GM12878 (cell line): ENCODE data around the gene BNC2. TPM values are rescaled to one million over a fixed set of nuclear protein-coding genes. Genes with fewer than 3 reads are reported as not detected.

Experiments used
- ATAC-seq: fragments of 200-7000 bp; cut with Tn5 transposase; 3 replicates; pipeline ENCODE4 v1.9.1; 2020; ENCODE audit warnings: mild to moderate bottlenecking, moderate library complexity
- BruUV-seq: library from RNA; stranded (reverse); fragments of 400-500 nt; replicated peaks from 2 replicates; lab custom pipeline; 2021; lab: Mats Ljungman, UMichigan
- CTCF ChIA-PET: fragments of 300-600 bp; sonication (Branson Sonifier 250); formaldehyde crosslinking; extraction: SDS; loops from one replicate; lab custom pipeline; 2021; ENCODE audit warnings: inconsistent platforms; lab: Yijun Ruan, JAX
- POLR2A ChIA-PET: fragments of 350-600 bp; formaldehyde crosslinking; extraction: SDS; loops from one replicate; lab custom pipeline; 2021; ENCODE audit warnings: inconsistent platforms; lab: Charles Lee
- RAD21 ChIA-PET: fragments of 300-600 bp; sonication (Branson Sonifier 250); formaldehyde crosslinking; loops from one replicate; lab custom pipeline; 2023; ENCODE audit warnings: antibody characterized with exemption; ENCODE audit not compliant: unreplicated experiment; lab: Charles Lee
- SMC1A ChIA-PET: fragments of 300-600 bp; sonication (Branson Sonifier 250); formaldehyde crosslinking; loops from one replicate; lab custom pipeline; 2023; ENCODE audit not compliant: unreplicated experiment, uncharacterized antibody; lab: Charles Lee
- DNase-seq: peaks from one replicate; pipeline ENCODE4 v3.0.0-alpha.2; 2011; ENCODE audit warnings: low read depth, low spot score
- FAIRE-seq: peaks from 3 replicates; lab custom pipeline; 2011; peaks lifted over from hg19 to GRCh38; lab: Jason Lieb, UNC
- H2AFZ ChIP-seq: 2 replicates; pipeline ENCODE4 v1.6.0; 2011; ENCODE audit warnings: low read depth, low read length, control low read depth; ENCODE audit not compliant: control insufficient read depth
- H3K27ac ChIP-seq: 2 replicates; pipeline ENCODE4 v1.5.1; 2011; ENCODE audit warnings: control low read depth; ENCODE audit not compliant: control insufficient read depth, insufficient read depth
- H3K27me3 ChIP-seq, 2 experiments: replicated peaks in 1 of 2; 2 replicates each; pipeline versions ENCODE4 v1.6.0 to v1.6.1; 2011; ENCODE audit warnings: low read length in 1 of 2; ENCODE audit not compliant: control insufficient read depth in 2 of 2, insufficient read depth in 2 of 2
- H3K36me3 ChIP-seq, 2 experiments: 2 replicates each; pipeline ENCODE4 v1.5.1; 2011; ENCODE audit warnings: low read length in 1 of 2; ENCODE audit not compliant: control insufficient read depth in 2 of 2, insufficient read depth in 2 of 2
- H3K4me1 ChIP-seq: 2 replicates; pipeline ENCODE4 v1.6.1; 2011; ENCODE audit warnings: mild to moderate bottlenecking, low read length, moderate library complexity, mixed read lengths; ENCODE audit not compliant: control insufficient read depth, insufficient read depth
- H3K4me2 ChIP-seq: 2 replicates; pipeline ENCODE4 v1.6.0; 2011; ENCODE audit warnings: control low read depth; ENCODE audit not compliant: control insufficient read depth, insufficient read depth
- H3K4me3 ChIP-seq: fragments of 200-600 bp; sonication (generic); 2 replicates; pipeline ENCODE4 v1.5.1; 2016
- H3K79me2 ChIP-seq: 2 replicates; pipeline ENCODE4 v1.6.0; 2011; ENCODE audit warnings: low read length; ENCODE audit not compliant: control insufficient read depth, insufficient read depth
- H3K9ac ChIP-seq: 2 replicates; pipeline ENCODE4 v1.8.0; 2011; ENCODE audit warnings: low read length, control low read depth, mixed read lengths; ENCODE audit not compliant: control insufficient read depth, insufficient read depth
- H3K9me3 ChIP-seq: replicated peaks from 3 replicates; pipeline ENCODE4 v1.5.1; 2011; ENCODE audit warnings: mild to moderate bottlenecking, low read length; ENCODE audit not compliant: control insufficient read depth, insufficient read depth
- H4K20me1 ChIP-seq: 2 replicates; pipeline ENCODE4 v1.6.0; 2011; ENCODE audit not compliant: control insufficient read depth, insufficient read depth
- ASH2L ChIP-seq: fragments of 300-600, 200-600 bp; sonication (generic); IDR thresholded peaks from 2 replicates; pipeline ENCODE4 v1.6.1; 2017; ENCODE audit warnings: low read depth, mild to moderate bottlenecking, borderline replicate concordance
- CBX5 ChIP-seq: sonication (generic); IDR thresholded peaks from 2 replicates; pipeline ENCODE4 v1.6.1; 2016; ENCODE audit warnings: low read depth, moderate library complexity, mild to moderate bottlenecking, inconsistent platforms
- GATAD2B ChIP-seq: fragments of 450-650 bp; conservative IDR thresholded peaks from 2 replicates; pipeline ENCODE4 v1.6.1; 2017; ENCODE audit warnings: low read depth, mild to moderate bottlenecking, moderate library complexity
- HDAC2 ChIP-seq: fragments of 200-600 bp; sonication (generic); IDR thresholded peaks from 2 replicates; pipeline ENCODE4 v1.6.1; 2017
- MTA2 ChIP-seq: fragments of 450-650 bp; IDR thresholded peaks from 2 replicates; pipeline ENCODE4 v1.6.1; 2016; ENCODE audit warnings: low read depth, mild to moderate bottlenecking, moderate library complexity
- MYC ChIP-seq: IDR thresholded peaks from 2 replicates; pipeline ENCODE4 v1.6.1; 2011; ENCODE audit warnings: mild to moderate bottlenecking, low read length, moderate library complexity, inconsistent platforms; ENCODE audit not compliant: insufficient read depth, insufficient replicate concordance, insufficient read length, severe bottlenecking
- NBN ChIP-seq: fragments of 450-650 bp; IDR thresholded peaks from 2 replicates; pipeline ENCODE4 v1.6.1; 2016
- NR2C1 ChIP-seq: fragments of 450-650 bp; IDR thresholded peaks from 2 replicates; pipeline ENCODE4 v1.6.1; 2017; ENCODE audit warnings: antibody characterized with exemption, mild to moderate bottlenecking, moderate library complexity
- NR2C2 ChIP-seq: IDR thresholded peaks from 2 replicates; pipeline ENCODE4 v1.6.1; 2011; ENCODE audit warnings: borderline replicate concordance, low read depth; ENCODE audit not compliant: control insufficient read depth, insufficient read length
- PAX5 ChIP-seq: IDR thresholded peaks from 2 replicates; pipeline ENCODE4 v1.6.1; 2011; ENCODE audit warnings: low read depth, low read length, borderline replicate concordance
- PML ChIP-seq: IDR thresholded peaks from 2 replicates; pipeline ENCODE4 v1.6.1; 2012; ENCODE audit warnings: low read length, inconsistent platforms
- POLR2A ChIP-seq: IDR thresholded peaks from 2 replicates; pipeline ENCODE4 v1.6.1; 2011; ENCODE audit warnings: low read depth, mild to moderate bottlenecking, low read length
- POLR2AphosphoS2 ChIP-seq: IDR thresholded peaks from 2 replicates; pipeline ENCODE4 v1.6.1; 2011; ENCODE audit warnings: low read depth, mild to moderate bottlenecking, low read length, improper control_type of control experiment, moderate library complexity
- RUNX3 ChIP-seq: IDR thresholded peaks from 2 replicates; pipeline ENCODE4 v1.6.1; 2012; ENCODE audit warnings: low read length, inconsistent platforms
- SPI1 ChIP-seq: IDR thresholded peaks from 2 replicates; pipeline ENCODE4 v1.6.1; 2011; ENCODE audit warnings: low read depth, mild to moderate bottlenecking, low read length, moderate library complexity, borderline replicate concordance; ENCODE audit not compliant: insufficient read depth
- SREBF1 ChIP-seq: IDR thresholded peaks from 2 replicates; pipeline ENCODE4 v1.6.1; 2012; ENCODE audit warnings: mild to moderate bottlenecking, low read length
- TBL1XR1 ChIP-seq: IDR thresholded peaks from 2 replicates; pipeline ENCODE4 v1.6.1; 2012; ENCODE audit warnings: low read depth, low read length, improper control_type of control experiment
- ZNF207 ChIP-seq: fragments of 450-650 bp; IDR thresholded peaks from 2 replicates; pipeline ENCODE4 v1.6.1; 2014; ENCODE audit warnings: antibody characterized with exemption, mild to moderate bottlenecking, borderline replicate concordance
- WGBS: methylation state at CpG from one replicate; pipeline ENCODE4 v1.1.6; 2016; ENCODE audit warnings: low lambda C conversion rate; ENCODE audit not compliant: insufficient replicate concordance, insufficient coverage; ENCODE audit errors: missing lambda C conversion rate; 5-methylcytosine and 5-hydroxymethylcytosine counted together
- in situ Hi-C: fragments of 300-500 bp; cut with MboI; formaldehyde crosslinking; loops from 9 replicates; pipeline ENCODE4 v1.14.3; 2018; ENCODE audit warnings: mixed read lengths
- intact Hi-C: fragments of 100-400 bp; cut with micrococcal nuclease; formaldehyde crosslinking; loops from one replicate; pipeline ENCODE4 v1.14.2; 2022; ENCODE audit not compliant: unreplicated experiment
- polyA plus RNA-seq, 11 experiments: library from polyadenylated mRNA; depleted of rRNA in 4 of 11; unstranded in 6 of 11; stranded (reverse) in 5 of 11; fragments of >200 nt; fragmentation: Nextera tagmentation in 4 of 11; fragmentation: Illumina TruSeq in 1 of 11; extraction: Ambion mirVana in 4 of 11; extraction: Trizol in 1 of 11; gene quantifications; 1 replicate in 1 of 11; 2 replicates in 10 of 11; pipeline versions ENCODE4 v1.2.1 to v1.2.3, GENCODE V29; 2011 to 2016; ENCODE audit warnings: inconsistent platforms in 2 of 11, missing spikeins in 2 of 11, low read depth in 1 of 11
- total RNA-seq, 4 experiments: library from RNA; depleted of rRNA in 3 of 4; stranded (reverse); fragments of >200 nt in 3 of 4; fragmentation: Illumina TruSeq in 1 of 4; extraction: Trizol in 1 of 4; gene quantifications; 2 replicates each; pipeline versions ENCODE4 v1.2.1 to v1.2.3, GENCODE V29; 2013 to 2021
- TF ChIP-seq, protein P1 (sequence below): fragments of 450-650 bp; IDR thresholded peaks from 2 replicates; pipeline ENCODE4 v1.6.1; 2017; ENCODE audit warnings: mild to moderate bottlenecking, moderate library complexity

Gene BNC2
- total and polyA plus RNA-seq, 10 of the 15 experiments (the other 5 are each of a cell fraction or from before 2014, with no cell fraction given): 0.05 to 14.5 (median 0.26) TPM

DNA sequence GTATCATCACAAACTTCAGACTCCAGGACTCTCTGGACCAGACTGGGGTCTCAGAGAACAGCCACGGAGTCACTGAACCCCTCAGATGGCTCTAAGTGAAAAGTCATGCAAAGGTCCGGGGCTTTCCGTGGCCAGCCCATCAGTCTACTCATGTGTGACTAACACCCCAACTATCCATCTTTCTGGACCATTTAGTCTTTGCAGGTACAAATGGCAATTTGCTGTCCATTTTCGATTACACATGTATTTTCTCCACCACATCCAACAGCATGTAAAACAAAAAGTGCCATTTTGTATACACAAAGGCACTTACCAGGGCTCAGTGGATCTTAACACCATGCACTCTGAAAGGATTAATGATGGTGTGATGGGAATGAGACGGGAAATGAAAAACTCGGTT is 387.7 kb downstream of the BNC2 start:
- ChIA-PET RAD21 (interaction anchor here (1.2 to 2.9 kb wide), 3 partner anchors 14 to 40 kb away, joined by 3 to 19 read pairs (median 3); no protein-coding TSS in a partner anchor), CTCF (interaction anchor here (1.4 to 2.2 kb wide), 2 partner anchors 9 to 57 kb away, joined by 3 to 8 read pairs; no protein-coding TSS in a partner anchor), SMC1A (interaction anchor here (0.6 to 3.0 kb wide), 10 partner anchors 10 to 77 kb away, joined by 3 to 16 read pairs (median 6); no protein-coding TSS in a partner anchor), POLR2A (interaction anchor here (0.6 to 1.9 kb wide), 4 partner anchors 10 to 39 kb away, joined by 3 to 5 read pairs (median 4); no protein-coding TSS in a partner anchor)
- in situ Hi-C loops: no loop called here
- no peaks in the 10 kb centered on the region for H3K9me3 ChIP-seq
- ATAC-seq: peak; percentile 82
- H4K20me1 ChIP-seq: no peaks in the 10 kb centered on the region
- no peaks in the 10 kb centered on the region for H3K27me3 ChIP-seq
- no peak overlapping the region for H3K4me3 ChIP-seq
- H3K9ac ChIP-seq: no peak overlapping the region
- H3K79me2 ChIP-seq: no peaks in the 10 kb centered on the region
- H3K4me2 ChIP-seq: peak overlapping the region; percentile 12; the same call in 1 of the 2 replicates
- H2AFZ ChIP-seq: no peak overlapping the region
- WGBS: 22% methylated on average over 6 of the region's 6 CpGs
- H3K27ac ChIP-seq: no peak overlapping the region
- no peak for DNase-seq
- FAIRE-seq: no peak
- no peaks in the 10 kb centered on the region for H3K36me3 ChIP-seq
- no peaks in the 10 kb centered on the region for H3K4me1 ChIP-seq
- intact Hi-C loops: no loop called here
- BruUV-seq: no TSS peak
- TF ChIP-seq NR2C1 (no peak), RUNX3 (no peak), ASH2L (no peak), NBN (no peak), TBL1XR1 (no peak), CBX5 (no peak), NR2C2 (no peak), ZNF207 (no peak), SREBF1 (no peak), POLR2A (no peak), GATAD2B (no peak), PAX5 (peak; percentile 55; the same call in 1 of the 2 replicates), PML (no peak), HDAC2 (no peak), SPI1 (no peak), MYC (no peak), POLR2AphosphoS2 (no peak), MTA2 (peak; percentile 66; the same call in 1 of the 2 replicates)
- TF ChIP-seq, protein P1, sequence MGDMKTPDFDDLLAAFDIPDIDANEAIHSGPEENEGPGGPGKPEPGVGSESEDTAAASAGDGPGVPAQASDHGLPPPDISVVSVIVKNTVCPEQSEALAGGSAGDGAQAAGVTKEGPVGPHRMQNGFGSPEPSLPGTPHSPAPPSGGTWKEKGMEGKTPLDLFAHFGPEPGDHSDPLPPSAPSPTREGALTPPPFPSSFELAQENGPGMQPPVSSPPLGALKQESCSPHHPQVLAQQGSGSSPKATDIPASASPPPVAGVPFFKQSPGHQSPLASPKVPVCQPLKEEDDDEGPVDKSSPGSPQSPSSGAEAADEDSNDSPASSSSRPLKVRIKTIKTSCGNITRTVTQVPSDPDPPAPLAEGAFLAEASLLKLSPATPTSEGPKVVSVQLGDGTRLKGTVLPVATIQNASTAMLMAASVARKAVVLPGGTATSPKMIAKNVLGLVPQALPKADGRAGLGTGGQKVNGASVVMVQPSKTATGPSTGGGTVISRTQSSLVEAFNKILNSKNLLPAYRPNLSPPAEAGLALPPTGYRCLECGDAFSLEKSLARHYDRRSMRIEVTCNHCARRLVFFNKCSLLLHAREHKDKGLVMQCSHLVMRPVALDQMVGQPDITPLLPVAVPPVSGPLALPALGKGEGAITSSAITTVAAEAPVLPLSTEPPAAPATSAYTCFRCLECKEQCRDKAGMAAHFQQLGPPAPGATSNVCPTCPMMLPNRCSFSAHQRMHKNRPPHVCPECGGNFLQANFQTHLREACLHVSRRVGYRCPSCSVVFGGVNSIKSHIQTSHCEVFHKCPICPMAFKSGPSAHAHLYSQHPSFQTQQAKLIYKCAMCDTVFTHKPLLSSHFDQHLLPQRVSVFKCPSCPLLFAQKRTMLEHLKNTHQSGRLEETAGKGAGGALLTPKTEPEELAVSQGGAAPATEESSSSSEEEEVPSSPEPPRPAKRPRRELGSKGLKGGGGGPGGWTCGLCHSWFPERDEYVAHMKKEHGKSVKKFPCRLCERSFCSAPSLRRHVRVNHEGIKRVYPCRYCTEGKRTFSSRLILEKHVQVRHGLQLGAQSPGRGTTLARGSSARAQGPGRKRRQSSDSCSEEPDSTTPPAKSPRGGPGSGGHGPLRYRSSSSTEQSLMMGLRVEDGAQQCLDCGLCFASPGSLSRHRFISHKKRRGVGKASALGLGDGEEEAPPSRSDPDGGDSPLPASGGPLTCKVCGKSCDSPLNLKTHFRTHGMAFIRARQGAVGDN: no peak
